Ascending aorta (tissue), 2 donors: ENCODE data around the gene PLEKHG7. TPM values are rescaled to one million over a fixed set of nuclear protein-coding genes. Genes with fewer than 3 reads are reported as not detected.

Source experiments
- DNase-seq, 2 donors: peaks; one replicate each; pipeline ENCODE4 v3.0.0-alpha.2; 2019; ENCODE audit warnings: low spot score in 2 of 2
- H3K27ac ChIP-seq, 2 donors: fragments of 200-600 bp; sonication (generic); one replicate each; pipeline ENCODE4 v1.5.1; 2016 to 2017; ENCODE audit warnings: mild to moderate bottlenecking in 1 of 2
- H3K27me3 ChIP-seq: fragments of 200-600 bp; sonication (generic); one replicate; pipeline ENCODE4 v1.5.1; 2017
- H3K36me3 ChIP-seq, 2 donors: fragments of 200-600 bp; sonication (generic); one replicate each; pipeline ENCODE4 v1.5.1; 2016
- H3K4me1 ChIP-seq, 2 donors: fragments of 200-600 bp; sonication (generic); one replicate each; pipeline ENCODE4 v1.5.1; 2016 to 2017; ENCODE audit warnings: mild to moderate bottlenecking in 1 of 2
- H3K4me3 ChIP-seq, 2 donors: fragments of 200-600 bp; sonication (generic); one replicate each; pipeline ENCODE4 v1.5.1; 2016 to 2017; ENCODE audit warnings: mild to moderate bottlenecking in 1 of 2
- H3K9me3 ChIP-seq, 2 donors: fragments of 200-600 bp; sonication (generic); one replicate each; pipeline ENCODE4 v1.5.1; 2016
- CTCF ChIP-seq, 3 experiments: fragments of 200-600 bp in 2 of 3; fragments of 450-650 bp in 1 of 3; sonication (generic) in 2 of 3; IDR thresholded peaks; one replicate each; pipeline ENCODE4 v1.5.1; 2016 to 2019; ENCODE audit warnings: antibody characterized with exemption in 3 of 3, mild to moderate bottlenecking in 1 of 3, moderate library complexity in 1 of 3
- intact Hi-C: fragments of 100-400 bp; cut with DNase I; formaldehyde crosslinking; loops from one replicate; pipeline ENCODE4 v1.15.1; 2023
- total RNA-seq: library from RNA; depleted of rRNA; stranded (reverse); fragments of >200 nt; gene quantifications from one replicate; pipeline ENCODE4 v1.1.0, GENCODE V29; 2016

PLEKHG7 gene
- total RNA-seq, 1 donor from 2014 or later: not detected

- no peak for TF ChIP-seq CTCF (IDR thresholded peaks at IDR 0.05)
- Histone ChIP-seq H3K36me3 (peaks cover 20 to 53% of the 10 kb centered on the region in 2 donors), H3K27ac (no peak overlapping the region), H3K27me3 (no peaks in the 10 kb centered on the region), H3K4me1 (no peaks in the 10 kb centered on the region), H3K4me3 (no peak overlapping the region), H3K9me3 (peaks cover 0 to 10% of the 10 kb centered on the region in 2 donors)
- no peak for DNase-seq
- intact Hi-C loops: no loop called here
Observed at GRCh38 chr12:92802906-92803305, 100.1 kb downstream of the PLEKHG7 start.

DNA sequence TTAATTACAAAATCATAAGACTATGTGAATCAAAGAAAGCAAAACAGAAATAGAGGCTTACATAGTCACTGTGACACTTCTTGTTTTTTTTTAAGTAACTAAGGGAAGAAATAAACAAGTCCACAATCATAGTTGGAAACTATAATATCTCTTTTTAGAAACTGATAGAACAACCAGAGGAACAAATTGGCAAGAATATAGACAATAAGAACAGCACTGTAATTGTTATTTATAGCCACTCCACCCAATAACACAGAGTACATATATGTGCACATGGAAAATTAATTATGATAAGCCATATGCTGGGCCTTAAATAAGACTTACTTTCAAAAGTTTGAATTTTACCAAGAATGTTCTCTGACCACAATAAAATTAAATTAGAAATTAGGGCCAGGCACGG lies 101.1 kb downstream of the PLEKHG7 start:
- intact Hi-C loops: no loop called here
- Histone ChIP-seq H3K9me3 (peaks cover 0 to 10% of the 10 kb centered on the region in 2 donors), H3K4me3 (no peak overlapping the region), H3K4me1 (no peaks in the 10 kb centered on the region), H3K27ac (no peak overlapping the region), H3K36me3 (peaks cover 18 to 61% of the 10 kb centered on the region in 2 donors), H3K27me3 (no peaks in the 10 kb centered on the region)
- DNase-seq: no peak
- no peak for TF ChIP-seq CTCF (IDR thresholded peaks at IDR 0.05)

GRCh38 chr12:92810370-92810769 lies 107.6 kb downstream of the PLEKHG7 start:
- no peak for TF ChIP-seq CTCF (IDR thresholded peaks at IDR 0.05)
- peaks cover 0 to 10% of the 10 kb centered on the region in 2 donors for H3K9me3 ChIP-seq
- no peak overlapping the region for H3K27ac ChIP-seq
- H3K4me3 ChIP-seq: no peak overlapping the region
- intact Hi-C loops: no loop called here
- peaks cover 19 to 42% of the 10 kb centered on the region in 2 donors for H3K36me3 ChIP-seq
- no peaks in the 10 kb centered on the region for H3K4me1 ChIP-seq
- no peaks in the 10 kb centered on the region for H3K27me3 ChIP-seq
- DNase-seq: no peak

GRCh38 chr12:92814584-92814983 lies 111.8 kb downstream of the PLEKHG7 start:
- Histone ChIP-seq H3K4me1 (no peaks in the 10 kb centered on the region), H3K27me3 (no peaks in the 10 kb centered on the region), H3K4me3 (no peak overlapping the region), H3K27ac (no peak overlapping the region), H3K36me3 (peaks cover 22 to 34% of the 10 kb centered on the region in 2 donors), H3K9me3 (no peaks in the 10 kb centered on the region)
- intact Hi-C loops: no loop called here
- no peak for TF ChIP-seq CTCF (IDR thresholded peaks at IDR 0.05)
- DNase-seq: no peak

GRCh38 chr12:92821142-92821541 lies 118.4 kb downstream of the PLEKHG7 start:
- intact Hi-C loops: no loop called here
- Histone ChIP-seq H3K27me3 (no peaks in the 10 kb centered on the region), H3K4me3 (no peak overlapping the region), H3K27ac (no peak overlapping the region), H3K4me1 (no peaks in the 10 kb centered on the region), H3K36me3 (peaks cover 11 to 32% of the 10 kb centered on the region in 2 donors), H3K9me3 (no peaks in the 10 kb centered on the region)
- DNase-seq: no peak
- TF ChIP-seq CTCF (IDR thresholded peaks at IDR 0.05): no peak

Other genes starting within 250 kb of the PLEKHG7 start
- 10.9 TPM for gene EEA1, start 226.3 kb downstream of the PLEKHG7 start, total RNA-seq